DMS 273 treated with DMSO at 0.1 percent for 48 hours (cell line): ENCODE measurements around the gene TRAIP.
"Not testable (repeated sequence)": the region's sequence is repeated elsewhere in the genome, so short reads cannot be mapped to it uniquely, and the experiment has no call there.

Source experiments
- DNase-seq: peaks from one replicate; lab custom pipeline; 2025; lab: John Stamatoyannopoulos, UW

The TRAIP gene

GRCh38 chr3:49791571-49791970, 64.8 kb downstream of the TRAIP start:
- DNase-seq, result no peak

GRCh38 chr3:49790626-49791411, 65.5 kb downstream of the TRAIP start:
- DNase-seq, result no peak

GRCh38 chr3:49788056-49788455, 68.3 kb downstream of the TRAIP start:
- no peak for DNase-seq

- DNase-seq, result no peak
Measured at GRCh38 chr3:49787536-49787935, 68.8 kb downstream of the TRAIP start.

GRCh38 chr3:49787182-49787464, 69.2 kb downstream of the TRAIP start:
- no peak for DNase-seq

- peak; percentile 96 for DNase-seq
Measured at GRCh38 chr3:49786357-49787181, 69.8 kb downstream of the TRAIP start, which contains the start of gene IP6K1. TSS of gene IP6K1 (minus strand) at chr3:49786542. CDS start at chr3:49748040, 38,502 bp downstream.

- DNase-seq, result no peak
Measured at GRCh38 chr3:49785565-49786356, 70.6 kb downstream of the TRAIP start.

- not testable (repeated sequence) for DNase-seq
Measured at GRCh38 chr3:49782277-49782676, 74.1 kb downstream of the TRAIP start.

- no peak for DNase-seq
Measured at GRCh38 chr3:49781415-49782199, 74.8 kb downstream of the TRAIP start.

- DNase-seq, result not testable (repeated sequence)
Measured at GRCh38 chr3:49780975-49781365, 75.4 kb downstream of the TRAIP start.

GRCh38 chr3:49780080-49780974, 76.0 kb downstream of the TRAIP start:
- DNase-seq, result no peak

GRCh38 chr3:49779358-49780079, 76.8 kb downstream of the TRAIP start:
- no peak for DNase-seq
